HG02588 (cell line): ENCODE results near the gene COL13A1.

Experiments
- ATAC-seq: cut with Tn5 transposase; IDR thresholded peaks from one replicate; pipeline ENCODE4 v1.9.1; 2021; ENCODE audit warnings: mild to moderate bottlenecking, moderate library complexity; ENCODE audit not compliant: unreplicated experiment

COL13A1 gene

GRCh38 chr10:70000262-70000661 lies 198.6 kb downstream of the COL13A1 start:
- ATAC-seq = no peak

- no peak for ATAC-seq
These were observed 205.6 kb downstream of the COL13A1 start for GRCh38 chr10:70007116-70007820.
